ENCODE data around the gene MDN1. TPM values are rescaled to one million over a fixed set of nuclear protein-coding genes. Genes with fewer than 3 reads are reported as not detected.
"Not testable (repeated sequence)": the region's sequence is repeated elsewhere in the genome, so short reads cannot be mapped to it uniquely, and the experiment has no call there.

The MDN1 gene
- total RNA-seq, 4 donors from 2014 or later: 21.3 to 30.4 (median 24.1) TPM

DNA sequence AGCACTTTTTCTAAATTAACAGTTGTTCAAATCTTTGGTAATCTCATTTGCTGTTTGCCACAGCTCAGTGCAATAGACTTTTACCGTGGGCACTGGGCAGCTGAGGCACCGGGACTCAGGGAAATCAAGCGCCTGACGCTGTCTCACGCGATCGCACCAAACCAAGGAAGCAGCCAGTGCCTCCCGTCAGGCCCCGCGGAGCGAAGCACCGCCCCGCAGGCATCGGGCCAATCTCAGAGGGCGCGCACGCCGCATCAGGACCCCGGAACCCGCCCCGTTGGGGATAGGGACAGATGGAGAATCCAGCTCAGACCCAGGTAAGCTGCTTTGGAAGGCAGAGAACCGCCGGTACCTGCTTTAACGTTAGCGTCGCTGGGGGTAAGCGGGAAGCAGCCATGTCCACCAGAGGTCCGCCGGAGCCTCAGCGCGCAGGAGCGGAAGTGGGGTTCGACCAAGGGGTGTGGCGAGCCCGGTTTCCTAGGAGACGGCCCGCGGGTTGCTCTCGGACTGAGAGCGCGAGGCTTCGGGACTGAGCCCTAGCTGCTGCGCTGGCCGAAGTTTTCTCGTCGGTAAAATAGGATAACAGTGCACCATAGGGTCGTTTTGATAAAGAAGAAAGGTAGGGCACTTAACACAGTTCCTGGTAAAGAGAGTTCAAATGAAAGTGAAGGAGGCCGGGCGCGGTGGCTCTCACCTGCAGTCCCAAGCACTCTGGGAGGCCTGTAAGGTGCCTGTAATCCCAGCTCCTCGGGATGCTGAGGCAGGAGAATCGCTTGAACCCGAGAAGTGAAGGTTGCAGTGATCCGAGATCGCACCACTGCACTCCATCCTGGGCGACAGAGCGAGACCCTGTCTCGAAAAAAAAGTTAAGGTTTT, 181.0 kb downstream of the MDN1 start, which contains the start of gene LYRM2:
LYRM2 (minus strand) TSS at position 428 of the 876 bp plus-strand sequence; CDS start at position 397, 31 bp downstream.
- peaks cover 0 to 44% of the 10 kb centered on the region in 2 donors for H3K36me3 ChIP-seq
- H3K9me3 ChIP-seq: no peaks in the 10 kb centered on the region
- peak within 1 kb of the TSS; percentile 75 to 81 for H3K4me3 ChIP-seq
- ATAC-seq: peak; percentile 99
- 7 to 17% methylated on average over 7 to 18 of the region's 58 CpGs for WGBS, 2 donors (ENCODE audit: low coverage in 1 of 2)
- peaks cover 0 to 33% (median 3%) of the 10 kb centered on the region in 3 donors for H3K4me1 ChIP-seq
- H3K27ac ChIP-seq: peak within 1 kb of the TSS; percentile 80 to 94 (median 94)
- TF ChIP-seq POLR2AphosphoS5 (IDR thresholded peaks at IDR 0.05): peak; percentile 97
- peak; percentile 85 to 90 for TF ChIP-seq POLR2A (IDR thresholded peaks at IDR 0.05)
- no peak for TF ChIP-seq EP300 (IDR thresholded peaks at IDR 0.05)
- TF ChIP-seq, protein P1, sequence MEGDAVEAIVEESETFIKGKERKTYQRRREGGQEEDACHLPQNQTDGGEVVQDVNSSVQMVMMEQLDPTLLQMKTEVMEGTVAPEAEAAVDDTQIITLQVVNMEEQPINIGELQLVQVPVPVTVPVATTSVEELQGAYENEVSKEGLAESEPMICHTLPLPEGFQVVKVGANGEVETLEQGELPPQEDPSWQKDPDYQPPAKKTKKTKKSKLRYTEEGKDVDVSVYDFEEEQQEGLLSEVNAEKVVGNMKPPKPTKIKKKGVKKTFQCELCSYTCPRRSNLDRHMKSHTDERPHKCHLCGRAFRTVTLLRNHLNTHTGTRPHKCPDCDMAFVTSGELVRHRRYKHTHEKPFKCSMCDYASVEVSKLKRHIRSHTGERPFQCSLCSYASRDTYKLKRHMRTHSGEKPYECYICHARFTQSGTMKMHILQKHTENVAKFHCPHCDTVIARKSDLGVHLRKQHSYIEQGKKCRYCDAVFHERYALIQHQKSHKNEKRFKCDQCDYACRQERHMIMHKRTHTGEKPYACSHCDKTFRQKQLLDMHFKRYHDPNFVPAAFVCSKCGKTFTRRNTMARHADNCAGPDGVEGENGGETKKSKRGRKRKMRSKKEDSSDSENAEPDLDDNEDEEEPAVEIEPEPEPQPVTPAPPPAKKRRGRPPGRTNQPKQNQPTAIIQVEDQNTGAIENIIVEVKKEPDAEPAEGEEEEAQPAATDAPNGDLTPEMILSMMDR (IDR thresholded peaks at IDR 0.05): peak in 3 of 4 experiments; percentile 22 to 38 (median 33)
- no peaks in the 10 kb centered on the region for H3K27me3 ChIP-seq

GRCh38 chr6:89637960-89638319, 181.7 kb downstream of the MDN1 start:
- Histone ChIP-seq H3K36me3 (peaks cover 0 to 38% of the 10 kb centered on the region in 2 donors), H3K4me1 (peaks cover 0 to 27% (median 3%) of the 10 kb centered on the region in 3 donors), H3K9me3 (no peaks in the 10 kb centered on the region), H3K4me3 (peak overlapping the region; percentile 75 to 81), H3K27me3 (no peaks in the 10 kb centered on the region), H3K27ac (peak overlapping the region; percentile 80 to 94 (median 94))
- 3 to 18% methylated on average over 4 to 6 of the region's 7 CpGs for WGBS, 2 donors (ENCODE audit: low coverage in 1 of 2)
- TF ChIP-seq, protein P1 (IDR thresholded peaks at IDR 0.05): no peak
- no peak for TF ChIP-seq POLR2A (IDR thresholded peaks at IDR 0.05)
- TF ChIP-seq EP300 (IDR thresholded peaks at IDR 0.05): no peak
- no peak for TF ChIP-seq POLR2AphosphoS5 (IDR thresholded peaks at IDR 0.05)
- ATAC-seq: no peak

GRCh38 chr6:89636412-89636811, 183.2 kb downstream of the MDN1 start:
- not testable (repeated sequence) for H3K9me3 ChIP-seq, ATAC-seq, H3K4me3 ChIP-seq, H3K27ac ChIP-seq, H3K27me3 ChIP-seq
- 75 to 98% methylated on average over 2 to 3 of the region's 3 CpGs for WGBS, 2 donors (ENCODE audit: low coverage in 1 of 2)
- Histone ChIP-seq H3K4me1 (peaks cover 0 to 27% (median 3%) of the 10 kb centered on the region in 3 donors), H3K36me3 (peaks cover 0 to 26% of the 10 kb centered on the region in 2 donors)

DNA sequence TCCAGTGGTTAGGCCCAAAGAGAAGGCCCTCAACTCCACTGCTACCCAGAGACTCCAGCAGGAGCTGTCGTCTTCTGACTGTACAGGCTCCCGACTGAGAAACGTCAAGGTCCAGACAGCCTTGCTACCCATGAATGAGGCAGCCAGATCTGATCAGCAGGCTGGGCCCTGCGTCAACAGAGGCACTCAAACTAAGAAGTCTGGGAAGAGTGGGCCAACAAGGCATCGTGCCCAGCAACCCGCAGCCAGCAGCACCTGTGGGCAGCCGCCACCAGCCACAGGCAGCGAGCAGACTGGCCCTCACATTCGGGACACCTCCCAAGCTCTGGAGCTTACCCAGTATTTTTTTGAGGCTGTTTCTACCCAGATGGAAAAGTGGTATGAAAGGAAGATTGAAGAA, 189.1 kb downstream of the MDN1 start:
- Histone ChIP-seq H3K4me3 (no peak overlapping the region), H3K9me3 (no peaks in the 10 kb centered on the region), H3K4me1 (no peaks in the 10 kb centered on the region), H3K27ac (no peak overlapping the region), H3K36me3 (peaks cover 0 to 52% of the 10 kb centered on the region in 2 donors), H3K27me3 (no peaks in the 10 kb centered on the region)
- WGBS, 2 donors (ENCODE audit: low coverage in 1 of 2): 67% methylated on average over 1 of the region's 9 CpGs; no CpG with 5 or more reads in 1 of the 2 donors
- ATAC-seq: no peak
- TF ChIP-seq, protein P1 (IDR thresholded peaks at IDR 0.05): no peak
- TF ChIP-seq EP300 (IDR thresholded peaks at IDR 0.05) (no peak), POLR2A (IDR thresholded peaks at IDR 0.05) (no peak), POLR2AphosphoS5 (IDR thresholded peaks at IDR 0.05) (no peak)

GRCh38 chr6:89623749-89624148, 195.8 kb downstream of the MDN1 start:
- no peaks in the 10 kb centered on the region for H3K9me3 ChIP-seq
- no peak for ATAC-seq
- no peaks in the 10 kb centered on the region for H3K27me3 ChIP-seq
- no peak overlapping the region for H3K27ac ChIP-seq
- TF ChIP-seq POLR2A (IDR thresholded peaks at IDR 0.05) (no peak), POLR2AphosphoS5 (IDR thresholded peaks at IDR 0.05) (no peak), EP300 (IDR thresholded peaks at IDR 0.05) (no peak)
- TF ChIP-seq, protein P1 (IDR thresholded peaks at IDR 0.05): no peak
- no peak overlapping the region for H3K4me3 ChIP-seq
- 80 to 100% methylated on average over 1 to 3 of the region's 8 CpGs for WGBS, 2 donors (ENCODE audit: low coverage in 1 of 2)
- peaks cover 0 to 61% of the 10 kb centered on the region in 2 donors for H3K36me3 ChIP-seq
- no peaks in the 10 kb centered on the region for H3K4me1 ChIP-seq

All from gastroesophageal sphincter (tissue), 4 donors.